ENCODE measurements around the gene HINT1.

HINT1 gene

GRCh38 chr5:131180407-131180806, 15.4 kb upstream of the HINT1 start:
- no peak for DNase-seq (ENCODE audit: low spot score)
- in situ Hi-C loops (cut with MboI; ENCODE audit: low pct_unique_long_range_greater_than_20kb, low sequenced_read_pairs, unreplicated experiment) = no loop called here
- TF ChIP-seq, protein P1, sequence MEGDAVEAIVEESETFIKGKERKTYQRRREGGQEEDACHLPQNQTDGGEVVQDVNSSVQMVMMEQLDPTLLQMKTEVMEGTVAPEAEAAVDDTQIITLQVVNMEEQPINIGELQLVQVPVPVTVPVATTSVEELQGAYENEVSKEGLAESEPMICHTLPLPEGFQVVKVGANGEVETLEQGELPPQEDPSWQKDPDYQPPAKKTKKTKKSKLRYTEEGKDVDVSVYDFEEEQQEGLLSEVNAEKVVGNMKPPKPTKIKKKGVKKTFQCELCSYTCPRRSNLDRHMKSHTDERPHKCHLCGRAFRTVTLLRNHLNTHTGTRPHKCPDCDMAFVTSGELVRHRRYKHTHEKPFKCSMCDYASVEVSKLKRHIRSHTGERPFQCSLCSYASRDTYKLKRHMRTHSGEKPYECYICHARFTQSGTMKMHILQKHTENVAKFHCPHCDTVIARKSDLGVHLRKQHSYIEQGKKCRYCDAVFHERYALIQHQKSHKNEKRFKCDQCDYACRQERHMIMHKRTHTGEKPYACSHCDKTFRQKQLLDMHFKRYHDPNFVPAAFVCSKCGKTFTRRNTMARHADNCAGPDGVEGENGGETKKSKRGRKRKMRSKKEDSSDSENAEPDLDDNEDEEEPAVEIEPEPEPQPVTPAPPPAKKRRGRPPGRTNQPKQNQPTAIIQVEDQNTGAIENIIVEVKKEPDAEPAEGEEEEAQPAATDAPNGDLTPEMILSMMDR (IDR thresholded peaks at IDR 0.05; ENCODE audit: extremely low read depth, insufficient read depth, missing control alignments) = no peak

- DNase-seq (ENCODE audit: low spot score) = no peak
- TF ChIP-seq, protein P1 (IDR thresholded peaks at IDR 0.05; ENCODE audit: extremely low read depth, insufficient read depth, missing control alignments) = no peak
- in situ Hi-C loops (cut with MboI; ENCODE audit: low pct_unique_long_range_greater_than_20kb, low sequenced_read_pairs, unreplicated experiment) = no loop called here
Measured at GRCh38 chr5:131171276-131171810, 6.3 kb upstream of the HINT1 start.

DNA sequence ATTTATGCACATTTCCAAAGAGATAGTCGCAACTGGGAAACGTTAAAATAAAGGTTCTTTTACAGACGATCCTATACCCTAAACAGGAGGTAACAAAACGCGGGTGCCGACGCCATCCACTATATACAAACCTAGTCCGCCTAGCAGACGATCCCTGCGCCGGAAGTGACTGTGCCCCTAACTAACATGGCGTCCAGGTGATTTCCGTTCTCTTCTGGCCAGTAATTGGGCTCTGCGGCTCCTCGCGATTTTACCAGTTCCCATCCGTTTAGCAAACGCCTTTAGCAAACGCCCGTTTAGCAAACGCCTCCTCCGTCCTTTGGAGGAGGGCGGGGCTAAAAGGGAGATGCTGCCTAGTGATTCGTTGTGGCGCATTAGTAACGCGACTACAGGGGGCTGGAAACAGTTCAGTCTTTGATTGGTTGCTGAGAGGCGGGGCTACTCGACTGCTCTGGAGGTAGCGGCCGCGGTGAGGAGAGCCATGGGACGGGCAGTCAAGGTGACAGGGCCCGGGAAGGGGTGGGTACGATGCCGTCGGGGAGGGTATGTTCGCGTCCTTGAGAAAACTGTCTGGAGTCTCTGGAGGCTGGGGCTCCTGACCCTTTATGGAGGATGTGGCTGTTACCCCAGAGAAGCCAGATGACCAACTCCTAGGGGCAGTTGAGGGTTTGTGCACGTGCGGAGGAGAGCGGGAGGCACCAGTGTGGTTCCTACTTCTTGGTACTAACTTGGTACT, 5.7 kb upstream of the HINT1 start, which contains the start of gene LYRM7:
TSS of gene LYRM7 (plus strand) at position 405 of the 736 bp plus-strand sequence. CDS start at position 482, 77 bp downstream.
- in situ Hi-C loops (cut with MboI; ENCODE audit: low pct_unique_long_range_greater_than_20kb, low sequenced_read_pairs, unreplicated experiment) = no loop called here
- TF ChIP-seq, protein P1 (IDR thresholded peaks at IDR 0.05; ENCODE audit: extremely low read depth, insufficient read depth, missing control alignments) = no peak
- DNase-seq (ENCODE audit: low spot score) = peak; percentile 88

GRCh38 chr5:131169810-131170539, 4.9 kb upstream of the HINT1 start:
- TF ChIP-seq, protein P1 (IDR thresholded peaks at IDR 0.05; ENCODE audit: extremely low read depth, insufficient read depth, missing control alignments) = no peak
- in situ Hi-C loops (cut with MboI; ENCODE audit: low pct_unique_long_range_greater_than_20kb, low sequenced_read_pairs, unreplicated experiment) = loop anchor here (10.0 kb wide), 2 partner anchors 85 to 215 kb away; no protein-coding TSS in a partner anchor
- DNase-seq (ENCODE audit: low spot score) = no peak

DNA sequence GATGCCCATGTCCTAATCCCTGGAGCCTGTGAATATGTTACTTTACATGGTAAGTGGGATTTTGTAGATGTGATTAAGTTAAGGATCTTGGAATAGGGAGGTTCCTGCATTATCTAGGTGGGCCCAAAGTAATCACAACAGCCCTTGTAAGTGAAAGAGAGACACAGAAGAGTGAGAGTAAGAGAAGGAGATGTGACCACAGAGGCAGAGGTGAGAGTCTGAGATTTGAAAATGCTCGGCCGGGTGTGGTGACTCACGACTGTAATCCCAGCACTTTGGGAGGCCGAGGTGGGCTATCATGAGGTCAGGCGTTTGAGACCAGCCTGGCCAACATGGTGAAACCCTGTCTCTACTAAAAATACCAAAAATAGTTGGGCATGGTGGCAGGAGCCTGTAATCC, 2.6 kb upstream of the HINT1 start:
- DNase-seq (ENCODE audit: low spot score) = no peak
- TF ChIP-seq, protein P1 (IDR thresholded peaks at IDR 0.05; ENCODE audit: extremely low read depth, insufficient read depth, missing control alignments) = no peak
- in situ Hi-C loops (cut with MboI; ENCODE audit: low pct_unique_long_range_greater_than_20kb, low sequenced_read_pairs, unreplicated experiment) = loop anchor here (10.0 kb wide), 2 partner anchors 87 to 217 kb away; no protein-coding TSS in a partner anchor

Measured in GM13977 (cell line).